ENCODE data around the gene LMAN2.

The LMAN2 gene

GRCh38 chr5:177384134-177384533 lies 32.7 kb upstream of the LMAN2 start, which contains the start of gene SLC34A1:
Gene SLC34A1, plus strand, starts transcription at chr5:177384434. Its CDS starts 1,308 bp downstream, at chr5:177385742.
- Histone ChIP-seq H3K23ac (ENCODE audit: low read length in 2 of 2) (no peak within 1 kb of the TSS), H2AK5ac (ENCODE audit: low read length, severe bottlenecking) (no peak within 1 kb of the TSS), H3K27me3 (ENCODE audit: control insufficient read depth in 1 of 2, insufficient read depth in 1 of 2, low read length in 2 of 2) (peaks cover 10 to 66% of the 10 kb centered on the region in 2 experiments), H2AFZ (ENCODE audit: low read depth, low read length) (no peak within 1 kb of the TSS), H4K91ac (ENCODE audit: low read length) (no peak within 1 kb of the TSS), H3K4ac (ENCODE audit: low read depth in 1 of 2, low read length in 2 of 2) (no peak within 1 kb of the TSS), H2BK12ac (ENCODE audit: low read length in 2 of 2) (no peak within 1 kb of the TSS), H3K9ac (ENCODE audit: low read length) (no peak within 1 kb of the TSS), H3K18ac (ENCODE audit: low read depth in 1 of 2, low read length in 2 of 2) (no peak within 1 kb of the TSS), H2BK120ac (ENCODE audit: low read depth, low read length) (no peak within 1 kb of the TSS), H3K4me1 (ENCODE audit: control insufficient read depth, insufficient read depth, low read depth, low read length) (peaks cover 13% of the 10 kb centered on the region), H3K9me3 (ENCODE audit: control insufficient read depth, low read length) (no peaks in the 10 kb centered on the region), H4K8ac (ENCODE audit: low read length) (no peak within 1 kb of the TSS), H2BK15ac (ENCODE audit: low read depth, poor library complexity, severe bottlenecking) (no peak within 1 kb of the TSS), H3K36me3 (ENCODE audit: control insufficient read depth in 1 of 2, insufficient read depth in 2 of 2, low read depth in 1 of 2, low read length in 2 of 2) (no peaks in the 10 kb centered on the region), H3K4me3 (ENCODE audit: insufficient read depth in 1 of 2, low read depth in 1 of 2, low read length in 2 of 2) (no peak within 1 kb of the TSS), H3K14ac (ENCODE audit: low read length in 2 of 2) (no peak within 1 kb of the TSS), H3K79me1 (replicated peaks; ENCODE audit: low read length, poor library complexity, severe bottlenecking) (no peaks in the 10 kb centered on the region), H3K27ac (ENCODE audit: low read length, poor library complexity, severe bottlenecking) (no peak within 1 kb of the TSS), H3K4me2 (ENCODE audit: low read length, poor library complexity, severe bottlenecking) (no peak within 1 kb of the TSS), H2BK5ac (ENCODE audit: low read depth, low read length, poor library complexity, severe bottlenecking) (no peak within 1 kb of the TSS)
- 70% methylated on average over 4 of the region's 4 CpGs for WGBS
- no peak for DNase-seq

- H2AK5ac ChIP-seq (ENCODE audit: low read length, severe bottlenecking), result no peak overlapping the region
- DNase-seq, result no peak
- no peak overlapping the region for H2BK120ac ChIP-seq (ENCODE audit: low read depth, low read length)
- no peak overlapping the region for H4K8ac ChIP-seq (ENCODE audit: low read length)
- H3K4me3 ChIP-seq (ENCODE audit: insufficient read depth in 1 of 2, low read depth in 1 of 2, low read length in 2 of 2), result no peak overlapping the region
- no peak overlapping the region for H2BK12ac ChIP-seq (ENCODE audit: low read length in 2 of 2)
- 98% methylated on average over 9 of the region's 9 CpGs for WGBS
- no peak overlapping the region for H2AFZ ChIP-seq (ENCODE audit: low read depth, low read length)
- H3K9ac ChIP-seq (ENCODE audit: low read length), result no peak overlapping the region
- no peak overlapping the region for H2BK15ac ChIP-seq (ENCODE audit: low read depth, poor library complexity, severe bottlenecking)
- no peak overlapping the region for H3K4me2 ChIP-seq (ENCODE audit: low read length, poor library complexity, severe bottlenecking)
- H3K79me1 ChIP-seq (replicated peaks; ENCODE audit: low read length, poor library complexity, severe bottlenecking), result no peaks in the 10 kb centered on the region
- no peak overlapping the region for H3K4ac ChIP-seq (ENCODE audit: low read depth in 1 of 2, low read length in 2 of 2)
- H2BK5ac ChIP-seq (ENCODE audit: low read depth, low read length, poor library complexity, severe bottlenecking), result no peak overlapping the region
- no peaks in the 10 kb centered on the region for H3K36me3 ChIP-seq (ENCODE audit: control insufficient read depth in 1 of 2, insufficient read depth in 2 of 2, low read depth in 1 of 2, low read length in 2 of 2)
- H3K27me3 ChIP-seq (ENCODE audit: control insufficient read depth in 1 of 2, insufficient read depth in 1 of 2, low read length in 2 of 2), result peaks cover 10 to 68% of the 10 kb centered on the region in 2 experiments
- no peak overlapping the region for H3K23ac ChIP-seq (ENCODE audit: low read length in 2 of 2)
- no peaks in the 10 kb centered on the region for H3K9me3 ChIP-seq (ENCODE audit: control insufficient read depth, low read length)
- H3K4me1 ChIP-seq (ENCODE audit: control insufficient read depth, insufficient read depth, low read depth, low read length), result peaks cover 15% of the 10 kb centered on the region
- H3K14ac ChIP-seq (ENCODE audit: low read length in 2 of 2), result no peak overlapping the region
- no peak overlapping the region for H3K18ac ChIP-seq (ENCODE audit: low read depth in 1 of 2, low read length in 2 of 2)
- no peak overlapping the region for H3K27ac ChIP-seq (ENCODE audit: low read length, poor library complexity, severe bottlenecking)
- H4K91ac ChIP-seq (ENCODE audit: low read length), result no peak overlapping the region
These were observed 31.7 kb upstream of the LMAN2 start for GRCh38 chr5:177383181-177383580.

GRCh38 chr5:177382423-177383029 lies 31.1 kb upstream of the LMAN2 start:
- Histone ChIP-seq H3K9ac (ENCODE audit: low read length) (no peak overlapping the region), H2AK5ac (ENCODE audit: low read length, severe bottlenecking) (no peak overlapping the region)

GRCh38 chr5:177380805-177381126 lies 29.3 kb upstream of the LMAN2 start:
- H4K91ac ChIP-seq (ENCODE audit: low read length), result no peak overlapping the region
- no peak overlapping the region for H3K23ac ChIP-seq (ENCODE audit: low read length in 2 of 2)
- no peak overlapping the region for H3K14ac ChIP-seq (ENCODE audit: low read length in 2 of 2)
- no peak for DNase-seq
- peaks cover 18% of the 10 kb centered on the region for H3K4me1 ChIP-seq (ENCODE audit: control insufficient read depth, insufficient read depth, low read depth, low read length)
- no peak overlapping the region for H4K8ac ChIP-seq (ENCODE audit: low read length)
- H3K36me3 ChIP-seq (ENCODE audit: control insufficient read depth in 1 of 2, insufficient read depth in 2 of 2, low read depth in 1 of 2, low read length in 2 of 2), result no peaks in the 10 kb centered on the region
- no peak overlapping the region for H3K27ac ChIP-seq (ENCODE audit: low read length, poor library complexity, severe bottlenecking)
- no peak overlapping the region for H2AK5ac ChIP-seq (ENCODE audit: low read length, severe bottlenecking)
- H2BK15ac ChIP-seq (ENCODE audit: low read depth, poor library complexity, severe bottlenecking), result no peak overlapping the region
- no peak overlapping the region for H2AFZ ChIP-seq (ENCODE audit: low read depth, low read length)
- H3K9ac ChIP-seq (ENCODE audit: low read length), result no peak overlapping the region
- H2BK120ac ChIP-seq (ENCODE audit: low read depth, low read length), result no peak overlapping the region
- H3K27me3 ChIP-seq (ENCODE audit: control insufficient read depth in 1 of 2, insufficient read depth in 1 of 2, low read length in 2 of 2), result peaks cover 10 to 62% of the 10 kb centered on the region in 2 experiments
- no peak overlapping the region for H3K4me2 ChIP-seq (ENCODE audit: low read length, poor library complexity, severe bottlenecking)
- WGBS, result 91% methylated on average over 5 of the region's 6 CpGs
- H3K4me3 ChIP-seq (ENCODE audit: insufficient read depth in 1 of 2, low read depth in 1 of 2, low read length in 2 of 2), result no peak overlapping the region
- no peaks in the 10 kb centered on the region for H3K79me1 ChIP-seq (replicated peaks; ENCODE audit: low read length, poor library complexity, severe bottlenecking)
- no peak overlapping the region for H3K4ac ChIP-seq (ENCODE audit: low read depth in 1 of 2, low read length in 2 of 2)
- no peak overlapping the region for H2BK12ac ChIP-seq (ENCODE audit: low read length in 2 of 2)
- H3K18ac ChIP-seq (ENCODE audit: low read depth in 1 of 2, low read length in 2 of 2), result no peak overlapping the region
- H3K9me3 ChIP-seq (ENCODE audit: control insufficient read depth, low read length), result no peaks in the 10 kb centered on the region
- no peak overlapping the region for H2BK5ac ChIP-seq (ENCODE audit: low read depth, low read length, poor library complexity, severe bottlenecking)

More at GRCh38 chr5:177382423-177383029, 31.1 kb upstream of the LMAN2 start:
- H3K79me1 ChIP-seq (replicated peaks; ENCODE audit: low read length, poor library complexity, severe bottlenecking), result no peaks in the 10 kb centered on the region
- H2BK12ac ChIP-seq (ENCODE audit: low read length in 2 of 2), result no peak overlapping the region
- DNase-seq, result no peak
- no peak overlapping the region for H3K23ac ChIP-seq (ENCODE audit: low read length in 2 of 2)
- no peak overlapping the region for H2BK5ac ChIP-seq (ENCODE audit: low read depth, low read length, poor library complexity, severe bottlenecking)
- H2BK15ac ChIP-seq (ENCODE audit: low read depth, poor library complexity, severe bottlenecking), result no peak overlapping the region
- WGBS, result 68% methylated on average over 10 of the region's 11 CpGs
- H3K27me3 ChIP-seq (ENCODE audit: control insufficient read depth in 1 of 2, insufficient read depth in 1 of 2, low read length in 2 of 2), result peaks cover 10 to 73% of the 10 kb centered on the region in 2 experiments
- H2AFZ ChIP-seq (ENCODE audit: low read depth, low read length), result no peak overlapping the region
- H3K4me1 ChIP-seq (ENCODE audit: control insufficient read depth, insufficient read depth, low read depth, low read length), result peaks cover 18% of the 10 kb centered on the region
- no peak overlapping the region for H3K4me2 ChIP-seq (ENCODE audit: low read length, poor library complexity, severe bottlenecking)
- H3K4me3 ChIP-seq (ENCODE audit: insufficient read depth in 1 of 2, low read depth in 1 of 2, low read length in 2 of 2), result no peak overlapping the region
- H3K18ac ChIP-seq (ENCODE audit: low read depth in 1 of 2, low read length in 2 of 2), result no peak overlapping the region
- H4K91ac ChIP-seq (ENCODE audit: low read length), result no peak overlapping the region
- no peak overlapping the region for H3K27ac ChIP-seq (ENCODE audit: low read length, poor library complexity, severe bottlenecking)
- no peak overlapping the region for H3K4ac ChIP-seq (ENCODE audit: low read depth in 1 of 2, low read length in 2 of 2)
- H3K14ac ChIP-seq (ENCODE audit: low read length in 2 of 2), result no peak overlapping the region
- no peak overlapping the region for H4K8ac ChIP-seq (ENCODE audit: low read length)
- H3K9me3 ChIP-seq (ENCODE audit: control insufficient read depth, low read length), result no peaks in the 10 kb centered on the region
- no peak overlapping the region for H2BK120ac ChIP-seq (ENCODE audit: low read depth, low read length)
- H3K36me3 ChIP-seq (ENCODE audit: control insufficient read depth in 1 of 2, insufficient read depth in 2 of 2, low read depth in 1 of 2, low read length in 2 of 2), result no peaks in the 10 kb centered on the region
